NCI-H524 treated with DMSO at 0.1 percent for 48 hours (cell line): ENCODE measurements around the gene REEP6.
A peak's percentile ranks its signal among the peaks of the same experiment; 100 is the strongest.
"Not testable (repeated sequence)": the region's sequence is repeated elsewhere in the genome, so short reads cannot be mapped to it uniquely, and the experiment has no call there.

ENCODE experiments used
- DNase-seq: peaks from one replicate; lab custom pipeline; 2025; lab: John Stamatoyannopoulos, UW

Gene REEP6

GRCh38 chr19:1472231-1473084 is 18.5 kb upstream of the REEP6 start:
- no peak for DNase-seq

DNA sequence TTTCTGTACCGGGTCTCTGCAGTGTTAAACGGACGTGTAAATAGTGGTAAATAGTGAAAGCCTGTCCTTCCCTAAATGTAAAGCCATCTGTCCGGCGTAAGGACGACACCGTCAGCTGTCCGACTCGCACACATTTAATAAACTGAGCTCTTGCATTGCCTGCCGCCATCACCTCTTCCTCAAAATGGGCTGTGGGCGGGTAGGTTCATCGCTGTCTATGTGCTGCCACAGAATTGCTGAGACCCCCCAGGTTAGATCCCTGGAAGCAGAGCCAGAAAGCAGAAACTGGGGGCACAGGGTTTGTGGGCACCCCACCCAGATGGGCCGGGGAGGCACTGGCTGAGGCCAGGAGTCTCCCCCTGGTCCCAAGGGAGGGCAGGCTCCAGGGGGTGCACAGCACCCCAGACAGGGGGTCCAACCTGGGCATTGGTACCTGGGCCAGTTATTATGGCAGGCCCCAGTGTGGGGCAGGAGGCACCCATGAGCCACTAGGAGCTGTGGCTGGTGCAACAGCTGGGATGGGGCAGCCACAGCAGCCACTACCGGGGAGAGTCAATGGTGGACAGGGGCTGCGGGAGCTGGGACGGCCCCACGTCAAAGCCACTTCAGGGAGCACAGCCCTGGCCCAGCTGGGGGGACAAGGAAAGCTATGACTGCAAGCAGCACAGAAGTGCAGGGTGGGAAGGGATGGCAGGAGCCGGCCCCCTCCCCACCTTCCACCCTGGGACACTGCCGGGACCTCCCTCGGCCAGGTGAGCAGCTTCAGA is 17.7 kb upstream of the REEP6 start:
- no peak for DNase-seq

GRCh38 chr19:1474011-1474764 is 16.8 kb upstream of the REEP6 start:
- no peak for DNase-seq

- DNase-seq, result no peak
These were observed 16.1 kb upstream of the REEP6 start for GRCh38 chr19:1474765-1475351.

GRCh38 chr19:1475751-1476437 is 15.1 kb upstream of the REEP6 start:
- no peak for DNase-seq

DNA sequence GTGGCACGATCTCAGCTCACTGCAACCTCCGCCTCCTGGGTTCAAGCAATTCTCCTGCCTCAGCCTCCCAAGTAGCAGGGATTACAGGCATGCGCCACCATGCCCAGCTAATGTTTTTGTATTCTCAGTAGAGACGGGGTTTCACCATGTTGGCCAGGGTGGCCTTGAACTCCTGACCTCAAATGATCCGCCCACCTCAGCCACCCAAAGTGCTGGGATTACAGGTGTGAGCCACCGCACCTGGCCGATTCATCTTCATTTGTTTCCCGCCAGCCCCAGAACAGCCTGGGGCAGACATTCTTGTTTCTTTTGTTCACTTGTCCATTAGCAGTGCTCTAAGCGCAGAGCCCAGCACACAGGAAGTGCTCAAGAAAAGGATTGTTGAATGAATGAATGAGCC is 13.9 kb upstream of the REEP6 start:
- not testable (repeated sequence) for DNase-seq

GRCh38 chr19:1478934-1479707 is 11.9 kb upstream of the REEP6 start, which contains the start of gene C19orf25:
C19orf25 (minus strand) TSS chr19:1479215; CDS start chr19:1478903, 312 bp downstream.
- peak; percentile 65 for DNase-seq

DNA sequence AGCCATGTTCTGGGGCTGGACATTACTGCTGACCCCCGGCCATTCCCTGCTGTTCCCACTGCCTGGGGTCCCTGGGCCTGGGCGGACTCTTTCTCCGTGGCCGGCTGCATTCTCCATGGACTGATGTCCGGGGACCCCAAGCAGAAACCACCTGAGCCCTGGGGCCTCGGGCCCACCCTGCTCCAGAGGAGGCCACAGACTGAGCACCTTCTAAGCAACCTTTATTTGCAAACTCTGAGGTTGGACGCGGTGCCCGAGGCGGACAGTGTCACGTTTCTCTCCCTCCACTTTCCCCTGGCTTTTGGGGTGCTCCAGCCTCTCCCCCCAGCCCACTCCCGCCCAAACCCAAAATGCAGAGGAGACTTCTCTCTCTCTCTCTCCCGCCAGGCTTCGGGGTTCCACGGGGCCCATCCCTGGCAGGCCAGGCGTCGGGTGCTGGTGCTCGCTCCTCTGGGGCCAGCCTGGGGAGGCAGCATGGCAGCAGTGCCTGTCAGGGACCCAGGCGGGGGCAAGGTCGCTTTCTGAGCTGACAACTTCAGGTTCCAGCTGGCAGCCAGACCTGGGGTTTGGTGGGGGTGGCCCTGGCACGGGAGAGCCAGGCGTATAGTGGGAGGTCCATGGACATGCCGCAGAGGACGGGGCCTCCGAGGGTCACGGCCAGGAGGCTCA is 9.6 kb upstream of the REEP6 start:
- DNase-seq, result no peak

GRCh38 chr19:1481893-1482360 is 9.1 kb upstream of the REEP6 start:
- no peak for DNase-seq

GRCh38 chr19:1482361-1483130 is 8.4 kb upstream of the REEP6 start:
- no peak for DNase-seq

- no peak for DNase-seq
These were observed 7.6 kb upstream of the REEP6 start for GRCh38 chr19:1483131-1483978.

DNA sequence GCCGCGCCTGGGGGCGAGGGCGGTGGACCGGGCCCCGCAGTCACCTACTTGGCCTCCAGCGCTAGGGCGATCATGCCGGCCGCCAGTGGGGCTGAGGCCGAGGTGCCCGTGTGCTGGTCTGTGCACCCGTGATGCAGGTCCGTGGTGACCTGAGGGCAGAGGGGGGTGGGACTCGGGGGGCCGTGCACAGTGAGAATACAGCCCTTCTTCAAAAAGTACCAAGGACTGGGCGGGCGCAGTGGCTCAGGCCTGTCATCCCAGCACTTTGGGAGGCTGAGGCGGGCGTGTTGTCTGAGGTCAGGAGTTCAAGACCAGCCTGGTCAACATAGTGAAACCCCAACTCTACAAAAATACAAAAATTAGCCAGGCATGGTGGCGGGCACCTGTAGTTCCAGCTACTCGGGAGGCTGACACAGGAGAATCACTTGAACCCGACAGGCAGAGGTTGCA is 7.0 kb upstream of the REEP6 start:
- DNase-seq, result no peak

DNA sequence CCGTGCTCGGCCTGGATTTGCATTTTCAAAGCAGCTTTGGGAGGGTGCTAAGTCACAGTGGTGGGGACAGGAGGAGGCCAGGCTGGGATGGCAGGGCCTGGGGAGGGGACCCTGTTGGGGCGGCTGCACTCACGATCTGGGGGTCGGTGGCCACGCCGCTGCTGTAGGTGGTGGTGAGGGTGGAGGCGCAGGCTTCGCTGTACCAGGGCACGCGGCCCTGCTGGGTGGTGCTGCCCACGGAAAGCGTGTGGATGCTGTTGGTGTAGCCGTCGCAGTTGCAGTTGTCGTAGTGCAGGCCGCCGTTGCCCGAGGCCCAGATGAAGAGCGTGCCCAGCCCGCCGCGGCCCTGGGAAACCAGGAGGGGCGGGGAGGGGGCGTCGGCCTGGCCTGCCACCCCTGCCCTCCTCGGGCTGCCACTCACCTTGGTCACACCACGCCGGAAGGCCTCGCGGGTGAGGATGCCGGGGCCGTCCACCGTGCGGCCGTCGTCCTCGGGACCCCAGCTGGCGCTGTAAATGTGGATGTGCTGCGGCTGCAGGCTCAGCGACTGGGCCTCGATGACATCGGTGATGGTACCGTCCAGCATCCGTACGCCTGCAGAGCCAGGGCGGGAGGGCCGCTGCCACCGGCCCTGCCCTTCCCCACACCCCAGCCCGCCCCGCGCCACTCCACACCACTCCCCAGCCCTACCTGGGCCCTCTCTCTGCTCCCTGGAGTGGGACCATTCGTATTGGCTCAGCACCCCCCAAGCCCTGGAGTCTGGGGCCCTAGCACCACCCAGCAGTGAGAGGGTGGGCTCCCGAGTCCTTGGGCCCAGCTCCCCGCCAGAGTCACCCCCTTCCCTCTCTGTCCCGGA is 4.0 kb upstream of the REEP6 start:
- DNase-seq, result no peak

GRCh38 chr19:1487576-1488281 is 3.3 kb upstream of the REEP6 start:
- DNase-seq, result no peak

GRCh38 chr19:1488282-1488601 is 2.7 kb upstream of the REEP6 start:
- DNase-seq, result no peak

DNA sequence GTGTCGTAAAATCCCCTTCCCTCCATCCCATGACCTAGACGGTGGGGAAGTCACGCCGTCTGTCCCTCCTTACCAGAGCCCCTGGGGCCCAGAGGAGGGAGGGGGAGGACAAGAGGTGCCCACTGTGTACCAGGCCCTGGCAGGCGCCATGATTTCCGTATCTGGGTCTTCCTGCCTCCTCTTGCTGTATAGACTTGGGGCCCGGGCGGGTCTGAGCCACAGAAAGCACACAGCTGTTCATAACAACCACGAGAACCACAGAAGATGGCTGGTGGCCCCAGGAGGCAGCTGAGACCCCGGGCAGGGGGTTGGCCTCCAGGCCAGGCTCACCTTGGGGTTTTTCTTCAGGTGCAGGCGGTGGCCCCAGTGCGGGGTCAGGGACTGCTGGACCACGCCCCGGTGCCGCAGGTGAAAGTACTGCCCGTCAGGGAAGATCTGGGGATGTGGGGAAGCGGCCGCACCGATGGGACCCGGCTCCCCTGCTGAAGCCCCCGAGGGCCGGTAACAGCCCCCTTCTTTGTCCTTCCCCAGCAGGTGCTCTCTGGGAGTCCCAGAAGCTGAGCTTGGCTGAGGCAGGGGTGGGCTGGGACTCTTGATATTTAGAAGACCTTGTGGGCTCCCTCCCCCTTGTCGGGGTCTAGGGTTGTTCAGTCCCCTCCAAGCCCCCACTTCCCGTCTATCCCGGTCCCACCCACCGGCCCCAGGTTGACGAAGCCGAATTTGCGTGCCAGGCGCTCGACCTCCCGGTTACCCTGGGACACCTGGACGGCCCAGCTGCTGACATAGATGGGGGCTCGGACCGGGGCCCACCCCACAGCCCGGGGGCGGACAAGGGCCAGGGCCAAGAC is 1.3 kb upstream of the REEP6 start:
- no peak for DNase-seq
